ENCODE results near the gene GALNT2. TPM values are rescaled to one million over a fixed set of nuclear protein-coding genes. Genes with fewer than 3 reads are reported as not detected.

Gene GALNT2
- polyA plus RNA-seq, 2 of the 4 experiments (the other 2 are of a cell fraction), result 66.9 to 114 TPM

- no peak overlapping the region for H3K4me2 ChIP-seq
- ATAC-seq (no peak), FAIRE-seq (no peak), DNase-seq (ENCODE audit: low read depth in 1 of 2, low spot score in 1 of 2) (no peak)
- TF ChIP-seq MYC (IDR thresholded peaks at IDR 0.05; ENCODE audit: borderline replicate concordance, low read length), result no peak
- no peak for TF ChIP-seq ELK1 (IDR thresholded peaks at IDR 0.05; ENCODE audit: low read depth, low read length)
- TF ChIP-seq ZSCAN20 (CRISPR knock-in tag; IDR thresholded peaks at IDR 0.05), result no peak
- no peak for TF ChIP-seq JUNB (IDR thresholded peaks at IDR 0.05)
- TF ChIP-seq, protein P1, sequence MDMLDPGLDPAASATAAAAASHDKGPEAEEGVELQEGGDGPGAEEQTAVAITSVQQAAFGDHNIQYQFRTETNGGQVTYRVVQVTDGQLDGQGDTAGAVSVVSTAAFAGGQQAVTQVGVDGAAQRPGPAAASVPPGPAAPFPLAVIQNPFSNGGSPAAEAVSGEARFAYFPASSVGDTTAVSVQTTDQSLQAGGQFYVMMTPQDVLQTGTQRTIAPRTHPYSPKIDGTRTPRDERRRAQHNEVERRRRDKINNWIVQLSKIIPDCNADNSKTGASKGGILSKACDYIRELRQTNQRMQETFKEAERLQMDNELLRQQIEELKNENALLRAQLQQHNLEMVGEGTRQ (IDR thresholded peaks at IDR 0.05), result no peak
- no peak for TF ChIP-seq MAFK (IDR thresholded peaks at IDR 0.05; ENCODE audit: partially characterized antibody)
- no peak for TF ChIP-seq TFCP2L1 (CRISPR knock-in tag; IDR thresholded peaks at IDR 0.05)
- no peak for TF ChIP-seq RNF2 (IDR thresholded peaks at IDR 0.05; ENCODE audit: borderline replicate concordance, low read depth)
- TF ChIP-seq CHD2 (IDR thresholded peaks at IDR 0.05; ENCODE audit: low read length, partially characterized antibody), result no peak
- TF ChIP-seq RARB (CRISPR knock-in tag; IDR thresholded peaks at IDR 0.05), result no peak
- TF ChIP-seq E2F6 (IDR thresholded peaks at IDR 0.05; ENCODE audit: borderline replicate concordance, low read depth), result no peak
- no peak for TF ChIP-seq PHF8 (IDR thresholded peaks at IDR 0.05; ENCODE audit: borderline replicate concordance, low read depth)
- TF ChIP-seq NPAS2 (CRISPR knock-in tag; IDR thresholded peaks at IDR 0.05; ENCODE audit: borderline replicate concordance), result no peak
- no peak for TF ChIP-seq NR3C1 (IDR thresholded peaks at IDR 0.05)
- TF ChIP-seq HOXA7 (CRISPR knock-in tag; IDR thresholded peaks at IDR 0.05), result no peak
- no peak for TF ChIP-seq CHD4 (IDR thresholded peaks at IDR 0.05; ENCODE audit: borderline replicate concordance)
- TF ChIP-seq, protein P2, sequence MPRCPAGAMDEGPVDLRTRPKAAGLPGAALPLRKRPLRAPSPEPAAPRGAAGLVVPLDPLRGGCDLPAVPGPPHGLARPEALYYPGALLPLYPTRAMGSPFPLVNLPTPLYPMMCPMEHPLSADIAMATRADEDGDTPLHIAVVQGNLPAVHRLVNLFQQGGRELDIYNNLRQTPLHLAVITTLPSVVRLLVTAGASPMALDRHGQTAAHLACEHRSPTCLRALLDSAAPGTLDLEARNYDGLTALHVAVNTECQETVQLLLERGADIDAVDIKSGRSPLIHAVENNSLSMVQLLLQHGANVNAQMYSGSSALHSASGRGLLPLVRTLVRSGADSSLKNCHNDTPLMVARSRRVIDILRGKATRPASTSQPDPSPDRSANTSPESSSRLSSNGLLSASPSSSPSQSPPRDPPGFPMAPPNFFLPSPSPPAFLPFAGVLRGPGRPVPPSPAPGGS (IDR thresholded peaks at IDR 0.05), result no peak
- TF ChIP-seq KDM1A (IDR thresholded peaks at IDR 0.05; ENCODE audit: low read depth), result no peak
- CTCF ChIA-PET, result interaction anchor here (0.9 kb wide), 2 partner anchors 11 to 16 kb away, joined by 4 read pairs; no protein-coding TSS in a partner anchor
- no peaks in the 10 kb centered on the region for H3K9me3 ChIP-seq
- peaks cover 46% of the 10 kb centered on the region for H3K4me1 ChIP-seq
- POLR2A ChIA-PET, result no interaction called here
- H3K4me3 ChIP-seq, result no peak overlapping the region
- WGBS (ENCODE audit: missing lambda C conversion rate), result 89% methylated on average over 34 of the region's 34 CpGs
- H3K27ac ChIP-seq, result peak overlapping the region in 1 of 2 experiments; percentile 41; a peak in 1 of 6 replicates
Measured at GRCh38 chr1:230136453-230137336, 69.7 kb downstream of the GALNT2 start.

DNA sequence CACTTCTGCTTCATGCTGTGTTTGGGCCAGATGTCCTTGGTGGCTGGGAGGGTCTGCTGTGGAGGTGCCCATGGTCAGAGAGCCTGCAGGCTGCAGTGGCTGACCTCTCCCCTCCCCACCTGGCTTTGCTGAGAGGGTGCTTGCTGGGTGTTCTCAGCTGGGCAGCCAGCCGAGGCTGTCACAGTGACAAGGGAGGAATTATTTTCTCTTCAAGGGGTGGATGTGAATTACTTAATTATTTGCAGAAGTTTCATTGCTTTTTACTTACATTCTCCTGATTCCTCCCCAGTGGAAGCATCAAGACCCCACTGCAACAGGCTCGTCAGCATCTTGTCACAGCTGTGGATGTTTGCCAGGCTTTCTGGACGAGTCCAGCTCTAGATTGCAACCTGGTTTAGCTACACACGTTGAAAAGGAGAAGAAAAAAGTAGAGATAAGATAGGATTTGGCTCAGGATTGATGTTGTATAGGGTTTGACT, 70.3 kb downstream of the GALNT2 start:
- no peak for FAIRE-seq
- POLR2A ChIA-PET, result no interaction called here

More for the DNA sequence above, 70.3 kb downstream of the GALNT2 start:
- TF ChIP-seq EP300 (IDR thresholded peaks at IDR 0.05), result no peak
- no peak for TF ChIP-seq EHF (CRISPR knock-in tag; IDR thresholded peaks at IDR 0.05)
- no peak for TF ChIP-seq PBX3 (IDR thresholded peaks at IDR 0.05)
- TF ChIP-seq RAD21 (conservative IDR thresholded peaks at IDR 0.05 in 1 of 2, IDR thresholded peaks at IDR 0.05 in 1 of 2), result no peak
- no peak for TF ChIP-seq ZC3H11A (IDR thresholded peaks at IDR 0.05)
- CTCF ChIA-PET, result interaction anchor here (0.9 kb wide), 1 partner anchor 17 kb away, joined by 4 read pairs; no protein-coding TSS in a partner anchor
- no peaks in the 10 kb centered on the region for H3K9me3 ChIP-seq
- H3K4me3 ChIP-seq, result no peak overlapping the region
- H3K4me1 ChIP-seq, result peaks cover 46% of the 10 kb centered on the region
- WGBS (ENCODE audit: missing lambda C conversion rate), result 81% methylated on average over 4 of the region's 4 CpGs
- DNase-seq (ENCODE audit: low read depth in 1 of 2, low spot score in 1 of 2), result no peak
- H3K4me2 ChIP-seq, result no peak overlapping the region
- no peak for ATAC-seq
- H3K27ac ChIP-seq, result peak overlapping the region in 1 of 2 experiments; percentile 23; a peak in 1 of 6 replicates

Data from A549 (cell line).